Activated effector memory CD4-positive, alpha-beta T cell treated with anti-CD3 and anti-CD28 coated beads, Interleukin-2, amount 50 U/mL, for 16 hours (primary cell): ENCODE data around the gene FARSA.
"Not testable (repeated sequence)": the region's sequence is repeated elsewhere in the genome, so short reads cannot be mapped to it uniquely, and the experiment has no call there.

Experiments used
- DNase-seq: peaks from one replicate; pipeline ENCODE4 v3.0.0-alpha.2; 2020

FARSA gene

GRCh38 chr19:12953799-12954611 is 20.5 kb upstream of the FARSA start:
- no peak for DNase-seq

- no peak for DNase-seq
Observed at GRCh38 chr19:12953138-12953798, 19.8 kb upstream of the FARSA start.

GRCh38 chr19:12952488-12953137 is 19.1 kb upstream of the FARSA start:
- DNase-seq: no peak

- DNase-seq: not testable (repeated sequence)
Observed at GRCh38 chr19:12952050-12952449, 18.5 kb upstream of the FARSA start.

GRCh38 chr19:12949363-12950283 is 16.1 kb upstream of the FARSA start:
- DNase-seq: no peak

- DNase-seq: no peak
Observed at GRCh38 chr19:12948612-12949362, 15.3 kb upstream of the FARSA start.

GRCh38 chr19:12947702-12948611 is 14.4 kb upstream of the FARSA start:
- no peak for DNase-seq

- no peak for DNase-seq
Observed at GRCh38 chr19:12946731-12947496, 13.4 kb upstream of the FARSA start.

GRCh38 chr19:12946092-12946721 is 12.7 kb upstream of the FARSA start:
- DNase-seq: peak; percentile 87

- DNase-seq: peak; percentile 99
Observed at GRCh38 chr19:12945479-12946091, 12.1 kb upstream of the FARSA start, which contains the start of gene RAD23A. Gene RAD23A (plus strand): TSS chr19:12945862. CDS start chr19:12945949, 87 bp downstream.

- DNase-seq: no peak
Observed at GRCh38 chr19:12944104-12944674, 10.7 kb upstream of the FARSA start.

- DNase-seq: no peak
Observed at GRCh38 chr19:12943437-12944044, 10.0 kb upstream of the FARSA start.

GRCh38 chr19:12940897-12941296 is 7.4 kb upstream of the FARSA start:
- no peak for DNase-seq

GRCh38 chr19:12939975-12940423 is 6.5 kb upstream of the FARSA start:
- DNase-seq: no peak

GRCh38 chr19:12938779-12939601 is 5.5 kb upstream of the FARSA start:
- DNase-seq: peak; percentile 78

- peak; percentile 100 for DNase-seq
Observed at GRCh38 chr19:12937927-12938778, 4.6 kb upstream of the FARSA start, which contains the start of gene CALR. Gene CALR (plus strand): TSS chr19:12938609. CDS start chr19:12938680, 71 bp downstream.
